Naive thymus-derived CD4-positive, alpha-beta T cell (primary cell): Measurements from ENCODE around the gene SRPK2. TPM values are rescaled to one million over a fixed set of nuclear protein-coding genes. Genes with fewer than 3 reads are reported as not detected.

ENCODE experiments used
- ATAC-seq: fragments of 150-1000 bp; cut with Tn5 transposase; 2 replicates; pipeline ENCODE4 v1.10.0; 2021; ENCODE audit warnings: mild to moderate bottlenecking, moderate library complexity
- CTCF ChIA-PET: fragments of 350-600 bp; sonication (Branson Sonifier 250); formaldehyde crosslinking; loops from one replicate; lab custom pipeline; 2021; ENCODE audit warnings: antibody characterized with exemption; lab: Charles Lee
- POLR2A ChIA-PET: fragments of 350-600 bp; sonication (Branson Sonifier 250); formaldehyde crosslinking; loops from one replicate; lab custom pipeline; 2021; ENCODE audit warnings: antibody characterized with exemption, inconsistent platforms; lab: Charles Lee
- DNase-seq, 9 donors: peaks; one replicate each; pipeline versions ENCODE4 v3.0.0 to v3.0.0-alpha.2; 2020 to 2022; ENCODE audit warnings: mixed read lengths in 1 of 9
- H3K27ac ChIP-seq: one replicate; pipeline ENCODE4 v1.7.0; 2013; ENCODE audit warnings: mild to moderate bottlenecking, low read depth, low read length, moderate library complexity
- H3K27me3 ChIP-seq, 2 donors: one replicate each; pipeline ENCODE4 v1.7.0; 2013; ENCODE audit warnings: low read length in 2 of 2, mild to moderate bottlenecking in 2 of 2, moderate library complexity in 2 of 2; ENCODE audit not compliant: control insufficient read depth in 2 of 2, insufficient read depth in 2 of 2
- H3K36me3 ChIP-seq, 3 experiments: 1 replicate in 2 of 3; 2 replicates in 1 of 3; pipeline ENCODE4 v1.7.0; 2013; ENCODE audit warnings: low read length in 3 of 3, mild to moderate bottlenecking in 3 of 3, moderate library complexity in 1 of 3; ENCODE audit not compliant: insufficient read depth in 3 of 3, control insufficient read depth in 2 of 3
- H3K4me1 ChIP-seq, 2 donors: one replicate each; pipeline ENCODE4 v1.7.0; 2013; ENCODE audit warnings: low read length in 2 of 2, mild to moderate bottlenecking in 2 of 2, moderate library complexity in 1 of 2; ENCODE audit not compliant: control insufficient read depth in 2 of 2, insufficient read depth in 2 of 2
- H3K4me3 ChIP-seq: 2 replicates; pipeline ENCODE4 v1.7.0; 2013; ENCODE audit warnings: mild to moderate bottlenecking, low read length
- H3K9me3 ChIP-seq, 3 experiments: 1 replicate in 2 of 3; 2 replicates in 1 of 3; pipeline ENCODE4 v1.7.0; 2013; ENCODE audit warnings: low read length in 3 of 3; ENCODE audit not compliant: control insufficient read depth in 2 of 3
- H3K27ac Mint-ChIP-seq, 9 donors: one replicate each; pipeline ENCODE4 v1.8.0; 2020 to 2022; ENCODE audit warnings: mixed read lengths in 9 of 9, mild to moderate bottlenecking in 8 of 9, moderate library complexity in 5 of 9, inconsistent platforms in 2 of 9
- H3K27me3 Mint-ChIP-seq, 5 donors: one replicate each; pipeline ENCODE4 v1.8.0; 2021 to 2022; ENCODE audit warnings: mixed read lengths in 5 of 5, mild to moderate bottlenecking in 1 of 5
- H3K36me3 Mint-ChIP-seq, 5 donors: one replicate each; pipeline ENCODE4 v1.8.0; 2020 to 2022; ENCODE audit warnings: mixed read lengths in 5 of 5, mild to moderate bottlenecking in 3 of 5, inconsistent platforms in 1 of 5
- H3K4me1 Mint-ChIP-seq, 7 donors: one replicate each; pipeline ENCODE4 v1.8.0; 2020 to 2022; ENCODE audit warnings: mixed read lengths in 7 of 7, mild to moderate bottlenecking in 3 of 7, inconsistent platforms in 1 of 7
- H3K4me3 Mint-ChIP-seq, 10 donors: one replicate each; pipeline ENCODE4 v1.8.0; 2020 to 2022; ENCODE audit warnings: mild to moderate bottlenecking in 10 of 10, mixed read lengths in 10 of 10, moderate library complexity in 6 of 10, inconsistent platforms in 2 of 10
- H3K9me3 Mint-ChIP-seq, 11 donors: one replicate each; pipeline ENCODE4 v1.8.0; 2020 to 2022; ENCODE audit warnings: mixed read lengths in 11 of 11, mild to moderate bottlenecking in 4 of 11, inconsistent platforms in 1 of 11, moderate library complexity in 1 of 11
- intact Hi-C, 2 donors: fragments of 100-400 bp; cut with micrococcal nuclease; formaldehyde crosslinking; loops; one replicate each; pipeline ENCODE4 v1.15.1; 2023
- polyA plus RNA-seq, 2 donors: library from polyadenylated mRNA; unstranded; fragments of 300-500 nt; fragmentation: Illumina TruSeq; gene quantifications; one replicate each; pipeline ENCODE4 v1.2.3, GENCODE V29; 2021
- total RNA-seq, 6 experiments: library from RNA in 5 of 6; stranded (reverse) in 5 of 6; gene quantifications; 1 replicate in 5 of 6; 2 replicates in 1 of 6; pipeline ENCODE4 v1.2.3 and lab custom pipeline; 2021 to 2026

SRPK2 gene
- total and polyA plus RNA-seq, 7 experiments from 2014 or later = 40.2 to 56.7 (median 46.8) TPM

DNA sequence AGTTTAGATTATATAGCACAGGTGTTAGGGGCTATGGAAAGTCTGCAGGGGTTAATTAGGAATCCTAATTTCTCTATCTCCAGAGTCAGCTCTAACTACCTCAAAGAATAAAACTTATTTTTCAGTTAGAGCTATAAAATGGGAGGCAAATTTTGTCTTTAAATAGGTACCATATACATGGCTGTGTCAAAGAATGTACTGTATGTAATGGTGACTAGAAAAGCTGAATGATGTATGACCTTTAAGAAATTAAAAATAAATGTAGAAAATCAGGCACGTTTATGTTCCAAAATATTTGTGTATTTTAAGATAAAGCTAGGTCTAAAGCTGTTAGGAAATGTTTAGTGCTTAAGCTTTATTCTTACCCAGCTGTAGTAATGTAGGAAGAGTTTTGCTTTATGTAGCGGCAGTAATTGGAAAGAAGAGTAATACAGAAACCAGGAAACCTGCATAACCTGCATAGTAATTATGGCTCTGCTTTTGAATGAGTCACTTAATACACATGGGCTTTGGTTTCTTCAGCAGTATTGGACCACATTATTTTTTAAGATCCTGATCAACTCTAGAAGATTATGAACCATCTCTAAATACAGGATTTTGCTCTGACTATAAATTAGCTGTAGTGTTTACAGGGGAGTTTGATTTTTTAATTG lies 289.7 kb downstream of the SRPK2 start:
- Histone ChIP-seq H3K36me3 (peaks cover 18 to 35% (median 19%) of the 10 kb centered on the region in 3 experiments), H3K4me3 (no peak overlapping the region), H3K27me3 (no peaks in the 10 kb centered on the region), H3K9me3 (no peaks in the 10 kb centered on the region), H3K4me1 (peaks cover 0 to 3% of the 10 kb centered on the region in 2 donors), H3K27ac (no peak overlapping the region)
- Mint-ChIP-seq H3K27ac (peak overlapping the region in 8 of 9 donors; percentile 37 to 87 (median 73)), H3K4me3 (peak overlapping the region in 1 of 10 donors; percentile 7), H3K9me3 (no peaks in the 10 kb centered on the region), H3K4me1 (peaks cover 5 to 56% (median 39%) of the 10 kb centered on the region in 7 donors), H3K27me3 (no peaks in the 10 kb centered on the region), H3K36me3 (peaks cover 0 to 36% (median 14%) of the 10 kb centered on the region in 5 donors)
- DNase-seq = no peak
- ChIA-PET POLR2A (interaction anchor here (0.6 to 1.3 kb wide), 3 partner anchors 9 to 19 kb away, joined by 3 read pairs; no protein-coding TSS in a partner anchor), CTCF (no interaction called here)
- intact Hi-C loops = loop anchor here in 1 of 2 donors (5.0 to 10.0 kb wide), 2 partner anchors 117 to 486 kb away; partner anchors contain the start of gene EFCAB10
- ATAC-seq = no peak

DNA sequence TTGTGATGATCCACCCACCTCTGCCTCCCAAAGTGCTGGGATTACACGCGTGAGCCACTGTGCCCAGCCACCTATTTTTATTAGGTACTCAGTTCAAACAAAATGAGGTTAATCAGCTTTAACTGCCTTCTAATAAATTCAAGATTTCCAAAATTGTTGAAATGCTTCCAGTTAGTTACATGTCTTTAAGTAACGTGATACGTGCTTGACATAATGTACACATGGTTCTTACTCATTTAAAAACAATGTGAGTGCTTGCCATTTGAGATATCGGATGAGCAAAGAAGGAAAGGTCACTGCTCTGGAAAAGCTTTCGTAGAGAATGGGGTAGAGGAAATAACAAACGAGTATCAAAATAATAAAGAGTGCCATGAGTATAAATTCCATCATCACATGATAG lies 291.1 kb downstream of the SRPK2 start:
- no peak for ATAC-seq
- H3K27me3 ChIP-seq = no peaks in the 10 kb centered on the region
- H3K4me3 ChIP-seq = no peak overlapping the region
- ChIA-PET CTCF (interaction anchor here (0.7 kb wide), 1 partner anchor 42 kb away, joined by 4 read pairs; no protein-coding TSS in a partner anchor), POLR2A (no interaction called here)
- H3K9me3 Mint-ChIP-seq = no peaks in the 10 kb centered on the region
- DNase-seq = no peak
- no peak overlapping the region for H3K4me3 Mint-ChIP-seq
- H3K4me1 ChIP-seq = peaks cover 0 to 3% of the 10 kb centered on the region in 2 donors
- no peaks in the 10 kb centered on the region for H3K9me3 ChIP-seq
- peak overlapping the region in 8 of 9 donors; percentile 1 to 66 (median 34) for H3K27ac Mint-ChIP-seq
- peaks cover 6 to 59% (median 32%) of the 10 kb centered on the region in 7 donors for H3K4me1 Mint-ChIP-seq
- H3K36me3 Mint-ChIP-seq = peaks cover 0 to 34% (median 12%) of the 10 kb centered on the region in 5 donors
- H3K27me3 Mint-ChIP-seq = no peaks in the 10 kb centered on the region
- peaks cover 10 to 32% (median 15%) of the 10 kb centered on the region in 3 experiments for H3K36me3 ChIP-seq
- intact Hi-C loops = loop anchor here in 1 of 2 donors (5.0 to 10.0 kb wide), 2 partner anchors 115 to 487 kb away; partner anchors contain the start of gene EFCAB10
- no peak overlapping the region for H3K27ac ChIP-seq

DNA sequence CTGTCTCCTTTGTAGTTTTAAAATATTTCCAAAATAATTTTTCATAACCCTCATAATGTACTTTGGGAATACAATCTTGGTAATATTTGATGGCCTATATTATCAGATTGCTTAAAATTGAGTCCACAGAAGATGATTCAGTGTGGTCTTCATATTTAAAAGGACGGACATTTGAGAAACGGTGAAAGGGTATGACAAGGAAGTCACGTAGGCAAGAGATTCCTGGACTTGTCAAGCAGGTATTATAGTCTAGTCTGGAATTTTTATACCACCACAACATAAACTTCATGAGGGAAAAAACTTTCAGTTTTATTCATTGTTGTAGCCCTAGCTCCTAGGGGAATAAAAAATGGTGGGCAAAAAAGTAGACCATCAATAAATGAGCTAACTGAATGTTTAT lies 292.4 kb downstream of the SRPK2 start:
- ChIA-PET CTCF (interaction anchor here (0.6 kb wide), 1 partner anchor 889 kb away, joined by 4 read pairs; no protein-coding TSS in a partner anchor), POLR2A (interaction anchor here (1.2 kb wide), 1 partner anchor 38 kb away, joined by 3 read pairs; no protein-coding TSS in a partner anchor)
- Histone ChIP-seq H3K4me1 (peaks cover 0 to 3% of the 10 kb centered on the region in 2 donors), H3K4me3 (no peak overlapping the region), H3K36me3 (peaks cover 7 to 41% (median 22%) of the 10 kb centered on the region in 3 experiments), H3K27me3 (no peaks in the 10 kb centered on the region), H3K27ac (no peak overlapping the region), H3K9me3 (no peaks in the 10 kb centered on the region)
- H3K27me3 Mint-ChIP-seq = no peaks in the 10 kb centered on the region
- peaks cover 0 to 40% (median 14%) of the 10 kb centered on the region in 5 donors for H3K36me3 Mint-ChIP-seq
- H3K9me3 Mint-ChIP-seq = no peaks in the 10 kb centered on the region
- peaks cover 7 to 59% (median 35%) of the 10 kb centered on the region in 7 donors for H3K4me1 Mint-ChIP-seq
- ATAC-seq = no peak
- H3K4me3 Mint-ChIP-seq = no peak overlapping the region
- no peak for DNase-seq
- intact Hi-C loops = loop anchor here in 1 of 2 donors (5.0 to 10.0 kb wide), 2 partner anchors 114 to 488 kb away; partner anchors contain the start of gene EFCAB10
- H3K27ac Mint-ChIP-seq = peak overlapping the region in 4 of 9 donors; percentile 28 to 75 (median 48)

DNA sequence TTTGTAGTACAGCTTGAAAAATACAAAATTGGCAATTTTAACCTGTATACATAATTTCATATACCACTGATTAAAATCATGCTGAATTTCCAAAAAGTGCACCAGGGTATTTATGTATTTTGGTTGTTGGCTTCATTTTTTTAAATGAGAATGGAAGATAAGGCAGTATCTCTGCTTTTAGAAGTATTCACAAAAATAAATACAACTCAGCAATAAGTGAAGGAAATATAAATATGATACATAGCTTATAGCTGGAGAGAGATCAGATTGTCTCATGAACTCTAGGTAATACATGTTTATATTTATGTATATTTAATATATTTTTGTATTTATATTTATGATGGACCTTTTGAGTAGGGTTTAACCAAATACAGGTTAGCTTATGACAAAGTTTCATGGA lies 293.8 kb downstream of the SRPK2 start:
- no peak for ATAC-seq
- peaks cover 8 to 51% (median 24%) of the 10 kb centered on the region in 7 donors for H3K4me1 Mint-ChIP-seq
- no peaks in the 10 kb centered on the region for H3K27me3 Mint-ChIP-seq
- peak overlapping the region in 5 of 9 donors; percentile 48 to 75 (median 51) for H3K27ac Mint-ChIP-seq
- Histone ChIP-seq H3K27me3 (no peaks in the 10 kb centered on the region), H3K4me1 (no peaks in the 10 kb centered on the region), H3K27ac (no peak overlapping the region), H3K4me3 (no peak overlapping the region), H3K9me3 (no peaks in the 10 kb centered on the region), H3K36me3 (peaks cover 13 to 37% (median 29%) of the 10 kb centered on the region in 3 experiments)
- no peak overlapping the region for H3K4me3 Mint-ChIP-seq
- CTCF ChIA-PET = no interaction called here
- no peak for DNase-seq
- intact Hi-C loops = loop anchor here in 1 of 2 donors (5.0 to 10.0 kb wide), 2 partner anchors 113 to 490 kb away; partner anchors contain the start of gene EFCAB10
- H3K36me3 Mint-ChIP-seq = peaks cover 1 to 39% (median 14%) of the 10 kb centered on the region in 5 donors
- no peaks in the 10 kb centered on the region for H3K9me3 Mint-ChIP-seq
- POLR2A ChIA-PET = no interaction called here

DNA sequence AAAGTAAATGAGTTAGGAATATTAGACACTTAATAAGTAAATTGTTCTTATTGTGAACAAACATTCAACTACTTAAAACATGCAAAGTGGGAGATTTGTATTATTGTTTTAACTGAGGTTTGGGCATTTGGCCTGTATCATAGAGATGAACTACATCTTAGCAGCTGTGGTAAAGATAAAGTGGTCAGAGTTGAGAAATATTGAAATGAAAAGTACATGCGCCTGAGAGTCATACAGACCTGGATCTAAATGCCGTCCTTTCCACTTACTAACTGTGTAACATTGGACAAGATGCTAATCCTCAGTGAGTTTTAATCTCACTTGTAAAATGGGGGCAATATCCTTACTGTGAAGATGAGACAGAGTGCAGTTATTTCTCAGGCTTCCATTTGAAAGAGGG lies 300.3 kb downstream of the SRPK2 start:
- Histone ChIP-seq H3K27me3 (no peaks in the 10 kb centered on the region), H3K4me3 (no peak overlapping the region), H3K4me1 (no peaks in the 10 kb centered on the region), H3K36me3 (peaks cover 19 to 45% (median 20%) of the 10 kb centered on the region in 3 experiments), H3K27ac (no peak overlapping the region), H3K9me3 (no peaks in the 10 kb centered on the region)
- Mint-ChIP-seq H3K9me3 (no peaks in the 10 kb centered on the region), H3K4me1 (peaks cover 9 to 24% (median 17%) of the 10 kb centered on the region in 7 donors), H3K27me3 (no peaks in the 10 kb centered on the region), H3K36me3 (peaks cover 7 to 38% (median 23%) of the 10 kb centered on the region in 5 donors), H3K4me3 (no peak overlapping the region), H3K27ac (peak overlapping the region in 8 of 9 donors; percentile 3 to 79 (median 68))
- POLR2A ChIA-PET = interaction anchor here (0.6 to 1.1 kb wide), 2 partner anchors 73 to 85 kb away, joined by 3 read pairs; no protein-coding TSS in a partner anchor
- DNase-seq (no peak), ATAC-seq (no peak)
- CTCF ChIA-PET = no interaction called here
- intact Hi-C loops = loop anchor here in 1 of 2 donors (2.0 kb wide), 1 partner anchor 14 kb away; no protein-coding TSS in a partner anchor

DNA sequence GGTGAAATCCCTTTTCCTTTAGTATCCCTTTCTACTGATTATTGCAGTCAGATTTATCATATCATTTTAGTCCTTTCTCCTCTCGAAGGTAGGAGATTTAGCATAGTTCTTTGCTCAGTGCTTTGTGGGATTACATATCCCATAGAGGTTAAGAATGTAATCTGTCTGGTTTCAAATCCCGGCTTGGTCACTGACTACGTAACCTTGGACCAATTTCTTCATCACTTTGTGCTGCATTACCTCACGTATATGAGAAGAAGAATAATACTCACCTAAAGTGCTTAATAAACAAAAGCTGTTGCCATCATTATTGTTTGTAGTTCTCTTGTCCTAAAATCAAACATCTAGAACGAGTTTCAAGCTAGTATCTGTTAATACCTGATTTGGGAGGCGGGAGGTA lies 300.7 kb downstream of the SRPK2 start:
- H3K27ac ChIP-seq = no peak overlapping the region
- intact Hi-C loops = loop anchor here in 1 of 2 donors (2.0 kb wide), 1 partner anchor 13 kb away; no protein-coding TSS in a partner anchor
- Mint-ChIP-seq H3K4me1 (peaks cover 9 to 29% (median 22%) of the 10 kb centered on the region in 7 donors), H3K36me3 (peaks cover 8 to 39% (median 25%) of the 10 kb centered on the region in 5 donors), H3K27ac (peak overlapping the region in 6 of 9 donors; percentile 37 to 79 (median 68)), H3K9me3 (no peaks in the 10 kb centered on the region), H3K27me3 (no peaks in the 10 kb centered on the region), H3K4me3 (no peak overlapping the region)
- H3K4me1 ChIP-seq = no peaks in the 10 kb centered on the region
- DNase-seq = no peak
- no peak overlapping the region for H3K4me3 ChIP-seq
- ATAC-seq = no peak
- H3K9me3 ChIP-seq = no peaks in the 10 kb centered on the region
- ChIA-PET CTCF (no interaction called here), POLR2A (interaction anchor here (1.1 kb wide), 1 partner anchor 73 kb away, joined by 3 read pairs; no protein-coding TSS in a partner anchor)
- peaks cover 19 to 47% (median 21%) of the 10 kb centered on the region in 3 experiments for H3K36me3 ChIP-seq
- no peaks in the 10 kb centered on the region for H3K27me3 ChIP-seq
